Pancreas (tissue), 10 donors: ENCODE data around the gene RNF214. TPM values are rescaled to one million over a fixed set of nuclear protein-coding genes. Genes with fewer than 3 reads are reported as not detected.

Source experiments
- ATAC-seq, 4 donors: fragments of 200-7000 bp; cut with Tn5 transposase; one replicate each; pipeline versions ENCODE4 v1.8.0 to v1.9.1; 2020; ENCODE audit warnings: mild to moderate bottlenecking in 4 of 4, moderate library complexity in 4 of 4
- DNase-seq, 6 donors: peaks; one replicate each; pipeline ENCODE4 v3.0.0-alpha.2; 2020
- FAIRE-seq: peaks from 2 replicates; lab custom pipeline; 2012; peaks lifted over from hg19 to GRCh38; lab: Jason Lieb, UNC
- H3K27ac ChIP-seq, 4 donors: fragments of 200-600 bp; sonication (generic); 1 replicate in 3 of 4; 2 replicates in 1 of 4; pipeline versions ENCODE4 v1.5.0 to v1.8.0; 2020
- H3K27me3 ChIP-seq, 4 donors: fragments of 200-600 bp; one replicate each; pipeline ENCODE4 v1.8.0; 2021
- H3K36me3 ChIP-seq, 3 donors: fragments of 200-600 bp; sonication (generic) in 1 of 3; one replicate each; pipeline versions ENCODE4 v1.5.0 to v1.8.0; 2020 to 2021
- H3K4me1 ChIP-seq, 3 donors: fragments of 200-600 bp; one replicate each; pipeline ENCODE4 v1.8.0; 2021
- H3K4me3 ChIP-seq, 4 donors: fragments of 200-600 bp; sonication (generic) in 2 of 4; one replicate each; pipeline versions ENCODE4 v1.5.0 to v1.8.0; 2020 to 2021
- H3K9me3 ChIP-seq, 4 donors: fragments of 200-600 bp; one replicate each; pipeline ENCODE4 v1.8.0; 2021
- WGBS, 2 donors: extraction: QIAGEN DNeasy Blood & Tissue Kit; methylation state at CpG; one replicate each; pipeline ENCODE4 v1.1.7; 2013; 5-methylcytosine and 5-hydroxymethylcytosine counted together
- intact Hi-C, 3 donors: fragments of 100-400 bp; cut with DNase I; formaldehyde crosslinking; loops; one replicate each; pipeline versions ENCODE4 v1.11.1 to v1.14.2; 2022
- polyA plus RNA-seq, 2 donors: library from polyadenylated mRNA; stranded (reverse); fragments of 200-250 nt; gene quantifications; one replicate each; pipeline ENCODE4 v1.2.3, GENCODE V29; 2013
- total RNA-seq, 6 donors: library from RNA; stranded (reverse); fragmentation: NEBNext Ultra II Directional in 4 of 6; extraction: Animal tissue kit (Norgen Biotek cat#: 25700) in 4 of 6; gene quantifications; one replicate each; pipeline versions ENCODE4 v1.2.1 to v1.2.4, GENCODE V29; 2021 to 2023
- TF ChIP-seq, protein P1 (sequence below), 4 donors: fragments of 200-600 bp; sonication (generic) in 3 of 4; IDR thresholded peaks; one replicate each; pipeline versions ENCODE4 v1.5.0 to v1.8.0; 2021; ENCODE audit warnings: antibody characterized with exemption in 4 of 4
- donor health status: healthy with polysubstance abuse.
- donor health status: DM: no; HTN: no; CAD: no; lungs with moderate emphysema.
- donor health status: DM: no; HTN: no; CAD: no.
- donor health status: control.
- donor health status: control.
- donor health status: Bipolar disorder and iron deficiency.
- donor health status: DM: yes; HTN: yes; CAD: no.
- donor health status: DM: no; HTN: no; CAD: no.
- donor health status: DM: no; HTN: no; CAD: no.
- donor health status: DM: yes; HTN: yes; CAD: no.

RNF214 gene
- total and polyA plus RNA-seq, 8 donors = 14.0 to 23.8 (median 19.0) TPM

DNA sequence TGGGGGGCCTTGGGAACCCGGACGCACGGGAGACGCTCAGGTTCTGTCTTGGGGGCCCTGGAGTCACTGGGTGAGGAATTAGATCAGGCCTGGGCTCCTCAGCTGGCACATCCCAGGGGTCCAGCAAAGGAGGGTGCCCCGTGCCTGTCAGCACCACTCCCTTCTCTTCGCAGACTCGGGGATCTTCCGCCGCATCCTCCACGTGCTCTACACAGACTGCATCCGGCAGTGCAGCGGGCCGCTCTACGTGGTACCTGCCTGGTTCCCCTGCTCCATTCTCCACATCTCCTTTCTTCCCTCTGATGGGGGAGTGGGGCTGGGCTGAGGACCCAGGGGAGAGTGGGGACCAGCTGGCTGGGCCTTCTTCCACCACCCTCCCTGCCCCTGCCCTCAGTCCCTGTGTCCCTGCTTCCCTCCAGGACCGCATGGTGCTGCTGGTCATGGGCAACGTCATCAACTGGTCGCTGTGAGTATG is 40.0 kb upstream of the RNF214 start:
- TF ChIP-seq, protein P1, sequence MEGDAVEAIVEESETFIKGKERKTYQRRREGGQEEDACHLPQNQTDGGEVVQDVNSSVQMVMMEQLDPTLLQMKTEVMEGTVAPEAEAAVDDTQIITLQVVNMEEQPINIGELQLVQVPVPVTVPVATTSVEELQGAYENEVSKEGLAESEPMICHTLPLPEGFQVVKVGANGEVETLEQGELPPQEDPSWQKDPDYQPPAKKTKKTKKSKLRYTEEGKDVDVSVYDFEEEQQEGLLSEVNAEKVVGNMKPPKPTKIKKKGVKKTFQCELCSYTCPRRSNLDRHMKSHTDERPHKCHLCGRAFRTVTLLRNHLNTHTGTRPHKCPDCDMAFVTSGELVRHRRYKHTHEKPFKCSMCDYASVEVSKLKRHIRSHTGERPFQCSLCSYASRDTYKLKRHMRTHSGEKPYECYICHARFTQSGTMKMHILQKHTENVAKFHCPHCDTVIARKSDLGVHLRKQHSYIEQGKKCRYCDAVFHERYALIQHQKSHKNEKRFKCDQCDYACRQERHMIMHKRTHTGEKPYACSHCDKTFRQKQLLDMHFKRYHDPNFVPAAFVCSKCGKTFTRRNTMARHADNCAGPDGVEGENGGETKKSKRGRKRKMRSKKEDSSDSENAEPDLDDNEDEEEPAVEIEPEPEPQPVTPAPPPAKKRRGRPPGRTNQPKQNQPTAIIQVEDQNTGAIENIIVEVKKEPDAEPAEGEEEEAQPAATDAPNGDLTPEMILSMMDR (IDR thresholded peaks at IDR 0.05) = no peak
- DNase-seq (no peak), ATAC-seq (no peak), FAIRE-seq (no peak)
- peaks cover 0 to 61% (median 32%) of the 10 kb centered on the region in 3 donors for H3K36me3 ChIP-seq
- WGBS, 2 donors = 94 to 97% methylated on average over 14 to 17 of the region's 17 CpGs
- H3K9me3 ChIP-seq = no peaks in the 10 kb centered on the region
- intact Hi-C loops = no loop called here
- H3K27me3 ChIP-seq = no peaks in the 10 kb centered on the region
- peaks cover 4 to 17% (median 15%) of the 10 kb centered on the region in 3 donors for H3K4me1 ChIP-seq
- no peak overlapping the region for H3K27ac ChIP-seq
- H3K4me3 ChIP-seq = no peak overlapping the region

DNA sequence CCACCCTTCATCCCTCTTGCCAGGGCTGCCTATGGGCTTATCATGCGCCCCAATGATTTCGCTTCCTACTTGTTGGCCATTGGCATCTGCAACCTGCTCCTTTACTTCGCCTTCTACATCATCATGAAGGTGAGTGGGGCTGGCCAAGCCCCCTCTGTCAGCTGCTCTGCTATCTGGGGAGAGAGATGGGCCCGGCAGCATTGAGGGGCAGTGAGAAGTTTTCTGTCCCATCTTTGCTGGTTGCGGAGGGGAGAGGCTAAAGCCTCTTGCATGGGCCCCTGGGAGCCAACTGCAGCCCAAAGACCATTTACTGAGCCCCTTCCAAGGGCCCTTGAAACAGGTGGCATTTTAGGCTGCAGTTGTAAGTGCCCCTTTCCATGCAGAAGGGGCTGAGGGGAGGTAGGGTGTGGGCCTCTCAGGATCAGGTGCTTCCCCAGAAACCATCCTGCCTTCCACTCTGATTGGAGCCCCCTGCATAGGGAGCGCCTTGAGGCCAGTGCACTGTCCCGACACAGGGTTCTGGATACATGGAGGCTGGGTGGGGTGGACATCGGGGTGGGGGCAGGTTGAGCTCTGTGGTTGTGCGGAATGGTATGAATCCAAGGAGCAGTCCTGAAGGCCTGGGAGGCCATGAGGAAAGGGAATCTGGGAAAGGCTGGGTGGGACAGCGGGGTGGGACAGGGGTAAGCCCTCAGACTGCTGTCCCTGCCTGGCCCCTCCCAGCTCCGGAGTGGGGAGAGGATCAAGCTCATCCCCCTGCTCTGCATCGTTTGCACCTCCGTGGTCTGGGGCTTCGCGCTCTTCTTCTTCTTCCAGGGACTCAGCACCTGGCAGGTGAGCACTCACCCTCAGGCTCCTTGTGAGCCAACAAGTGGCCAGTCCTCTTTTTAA is 39.1 kb upstream of the RNF214 start:
- Histone ChIP-seq H3K27me3 (no peaks in the 10 kb centered on the region), H3K36me3 (peaks cover 0 to 51% (median 28%) of the 10 kb centered on the region in 3 donors), H3K27ac (no peak overlapping the region), H3K4me3 (no peak overlapping the region), H3K9me3 (no peaks in the 10 kb centered on the region), H3K4me1 (peaks cover 4 to 15% (median 15%) of the 10 kb centered on the region in 3 donors)
- ATAC-seq = no peak
- TF ChIP-seq, protein P1 (IDR thresholded peaks at IDR 0.05) = no peak
- no peak for FAIRE-seq
- DNase-seq = no peak
- 92% methylated on average over 15 of the region's 15 CpGs for WGBS, 2 donors
- intact Hi-C loops = no loop called here

DNA sequence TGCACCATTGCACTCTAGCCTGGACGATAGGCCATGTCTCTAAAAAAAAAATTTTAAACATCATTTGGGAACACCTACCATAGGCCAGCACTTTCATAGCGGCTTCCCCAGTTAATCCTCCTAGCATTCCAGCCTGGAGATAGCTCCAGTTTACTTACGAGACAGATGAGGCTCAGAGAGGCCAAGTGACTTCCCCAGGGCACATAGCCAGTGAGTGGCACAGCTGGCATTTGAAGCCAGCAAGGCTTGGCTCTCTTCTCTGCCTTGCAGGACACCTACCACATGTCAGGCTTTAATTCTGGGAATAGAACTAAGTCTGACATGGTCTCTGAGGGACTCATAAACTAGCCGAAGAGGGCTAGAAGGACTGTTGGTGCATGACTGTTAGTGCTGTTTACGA is 38.2 kb upstream of the RNF214 start:
- TF ChIP-seq, protein P1 (IDR thresholded peaks at IDR 0.05) = no peak
- intact Hi-C loops = no loop called here
- FAIRE-seq = no peak
- H3K36me3 ChIP-seq = peaks cover 0 to 43% (median 19%) of the 10 kb centered on the region in 3 donors
- 49 to 70% methylated on average over 5 of the region's 5 CpGs for WGBS, 2 donors
- H3K4me3 ChIP-seq = no peak overlapping the region
- H3K4me1 ChIP-seq = peaks cover 4 to 15% (median 15%) of the 10 kb centered on the region in 3 donors
- peak overlapping the region in 1 of 4 donors; percentile 9 for H3K27ac ChIP-seq
- no peak for DNase-seq
- ATAC-seq = peak in 1 of 4 donors; percentile 7
- H3K27me3 ChIP-seq = no peaks in the 10 kb centered on the region
- no peaks in the 10 kb centered on the region for H3K9me3 ChIP-seq

DNA sequence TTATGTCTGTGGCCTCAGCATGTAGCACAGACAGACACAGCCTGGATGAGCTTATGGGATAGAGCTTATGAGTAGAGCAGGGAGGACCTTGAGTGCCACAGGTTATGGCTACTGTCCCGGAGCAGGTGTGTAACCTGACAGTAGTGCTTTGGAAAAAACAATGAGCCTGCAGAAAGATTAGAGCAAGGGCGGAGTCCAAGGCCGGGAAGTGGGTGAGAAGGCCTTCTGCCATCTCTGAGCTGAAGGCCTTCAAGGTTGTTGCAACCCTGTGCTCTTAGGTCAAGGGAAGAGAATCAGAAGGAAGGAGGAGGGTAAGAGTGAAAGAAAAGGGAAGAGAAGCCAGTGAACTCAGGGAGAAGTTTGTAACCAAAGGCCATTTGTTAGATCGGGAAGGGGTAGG is 37.2 kb upstream of the RNF214 start:
- intact Hi-C loops = no loop called here
- Histone ChIP-seq H3K4me1 (peaks cover 4 to 15% (median 15%) of the 10 kb centered on the region in 3 donors), H3K27me3 (no peaks in the 10 kb centered on the region), H3K4me3 (no peak overlapping the region), H3K27ac (no peak overlapping the region), H3K36me3 (peaks cover 0 to 34% (median 9%) of the 10 kb centered on the region in 3 donors), H3K9me3 (no peaks in the 10 kb centered on the region)
- peak in 3 of 6 donors; percentile 53 to 79 (median 73) for DNase-seq
- WGBS, 2 donors = 36 to 42% methylated on average over 4 of the region's 4 CpGs
- no peak for FAIRE-seq
- TF ChIP-seq, protein P1 (IDR thresholded peaks at IDR 0.05) = no peak
- ATAC-seq = peak; percentile 48 to 83 (median 60)
